HepG2 (cell line): ENCODE measurements around the gene PIK3R1. TPM values are rescaled to one million over a fixed set of nuclear protein-coding genes. Genes with fewer than 3 reads are reported as not detected.

Source experiments
- ATAC-seq: fragments of 200-7000 bp; cut with Tn5 transposase; 3 replicates; pipeline ENCODE4 v1.9.1; 2020; ENCODE audit warnings: mild to moderate bottlenecking, moderate library complexity
- BruUV-seq: library from RNA; stranded (reverse); fragments of 400-500 nt; replicated peaks from 2 replicates; lab custom pipeline; 2021; lab: Mats Ljungman, UMichigan
- CTCF ChIA-PET: fragments of 300-600 bp; formaldehyde crosslinking; extraction: SDS; loops from one replicate; lab custom pipeline; 2021; ENCODE audit warnings: low total read pairs, inconsistent platforms, low intra/inter-chr PET ratio; lab: Yijun Ruan, JAX
- POLR2A ChIA-PET: fragments of 350-600 bp; sonication (Branson Sonifier 250); formaldehyde crosslinking; loops from one replicate; lab custom pipeline; 2020; ENCODE audit warnings: antibody characterized with exemption, inconsistent platforms; lab: Yijun Ruan, JAX
- DNase-seq: peaks from one replicate; pipeline ENCODE4 v3.0.0-alpha.2; 2015; ENCODE audit warnings: low spot score
- FAIRE-seq: peaks from 3 replicates; lab custom pipeline; 2011; peaks lifted over from hg19 to GRCh38; lab: Jason Lieb, UNC
- H2AFZ ChIP-seq: one replicate; pipeline ENCODE4 v1.6.1; 2011; ENCODE audit warnings: low read length, inconsistent platforms
- H3K27ac ChIP-seq: fragments of 300-600 bp; 3 replicates; pipeline ENCODE4 v1.8.0; 2011; ENCODE audit warnings: mixed run types, mild to moderate bottlenecking, mixed read lengths, low read length, inconsistent platforms; ENCODE audit not compliant: insufficient read depth; ENCODE audit errors: extremely low read length
- H3K27me3 ChIP-seq, 2 experiments: fragments of 200-600 bp in 1 of 2; 2 replicates in 1 of 2; 3 replicates in 1 of 2; pipeline versions ENCODE4 v1.6.0 to v1.8.0; 2011; ENCODE audit warnings: low read length in 2 of 2, mild to moderate bottlenecking in 2 of 2, moderate library complexity in 2 of 2, inconsistent platforms in 1 of 2; ENCODE audit not compliant: insufficient read depth in 2 of 2, control insufficient read depth in 1 of 2
- H3K36me3 ChIP-seq, 2 experiments: fragments of 200-600 bp in 1 of 2; replicated peaks in 1 of 2; 2 replicates in 1 of 2; 3 replicates in 1 of 2; pipeline versions ENCODE4 v1.5.1 to v1.8.0; 2011; ENCODE audit warnings: low read length in 2 of 2, inconsistent platforms in 1 of 2; ENCODE audit not compliant: insufficient read depth in 2 of 2, control insufficient read depth in 1 of 2
- H3K4me1 ChIP-seq: 2 replicates; pipeline ENCODE4 v1.5.1; 2012; ENCODE audit warnings: low read length, inconsistent platforms; ENCODE audit not compliant: insufficient read depth
- H3K4me2 ChIP-seq: 2 replicates; pipeline ENCODE4 v1.6.0; 2011; ENCODE audit warnings: low read depth, low read length, inconsistent platforms
- H3K4me3 ChIP-seq, 3 experiments: fragments of 200-600 bp in 1 of 3; sonication (generic), shearing (Covaris generic) in 1 of 3; replicated peaks in 1 of 3; 2 replicates each; pipeline ENCODE4 v1.5.1; 2011 to 2016; ENCODE audit warnings: low read length in 3 of 3, inconsistent platforms in 2 of 3, low read depth in 2 of 3, mild to moderate bottlenecking in 2 of 3, control low read depth in 1 of 3, mixed read lengths in 1 of 3; ENCODE audit not compliant: insufficient read depth in 1 of 3
- H3K79me2 ChIP-seq: one replicate; pipeline ENCODE4 v1.6.1; 2011; ENCODE audit warnings: low read length, inconsistent platforms; ENCODE audit not compliant: insufficient read depth
- H3K9ac ChIP-seq: 2 replicates; pipeline ENCODE4 v1.6.0; 2011; ENCODE audit warnings: mild to moderate bottlenecking, low read depth, low read length, inconsistent platforms; ENCODE audit not compliant: insufficient read depth
- H3K9me3 ChIP-seq: 2 replicates; pipeline ENCODE4 v1.5.1; 2012; ENCODE audit warnings: mild to moderate bottlenecking, low read length
- H4K20me1 ChIP-seq: 2 replicates; pipeline ENCODE4 v1.6.0; 2011; ENCODE audit warnings: inconsistent platforms, mild to moderate bottlenecking, low read length, moderate library complexity; ENCODE audit not compliant: insufficient read depth
- BRCA1 ChIP-seq: sonication (generic); formaldehyde crosslinking; IDR thresholded peaks from 2 replicates; pipeline ENCODE4 v1.4.0; 2020; ENCODE audit warnings: missing genetic modification reagents
- KLF15 ChIP-seq: sonication (generic); formaldehyde crosslinking; IDR thresholded peaks from 2 replicates; pipeline ENCODE4 v1.8.1; 2023; ENCODE audit warnings: borderline replicate concordance, mild to moderate bottlenecking, inconsistent platforms, missing genetic modification reagents, mixed read lengths
- KLF16 ChIP-seq, 2 experiments: sonication (generic) in 1 of 2; formaldehyde crosslinking in 1 of 2; IDR thresholded peaks; 2 replicates each; pipeline versions ENCODE4 v1.6.1 to v1.8.0; 2016 to 2023; ENCODE audit warnings: missing genetic modification reagents in 2 of 2, missing compliant biosample characterization in 1 of 2
- SALL1 ChIP-seq: sonication (generic); formaldehyde crosslinking; IDR thresholded peaks from 2 replicates; pipeline ENCODE4 v1.8.0; 2022; ENCODE audit warnings: mild to moderate bottlenecking, missing genetic modification reagents
- SP1 ChIP-seq, 2 experiments: fragments of 450-650 bp in 1 of 2; sonication (generic) in 1 of 2; formaldehyde crosslinking in 1 of 2; IDR thresholded peaks; 2 replicates each; pipeline versions ENCODE4 v1.4.0 to v1.6.1; 2016 to 2020; ENCODE audit warnings: missing genetic modification reagents in 1 of 2
- TBX2 ChIP-seq: sonication (generic); formaldehyde crosslinking; IDR thresholded peaks from 2 replicates; pipeline ENCODE4 v1.5.0; 2020; ENCODE audit warnings: missing genetic modification reagents, mild to moderate bottlenecking, borderline replicate concordance
- ZNF10 ChIP-seq: sonication (generic); formaldehyde crosslinking; IDR thresholded peaks from 2 replicates; pipeline ENCODE4 v1.4.0; 2020; ENCODE audit warnings: mild to moderate bottlenecking, low read depth, missing genetic modification reagents, borderline replicate concordance
- ZNF232 ChIP-seq: sonication (generic); formaldehyde crosslinking; IDR thresholded peaks from 2 replicates; pipeline ENCODE4 v1.4.0; 2020; ENCODE audit warnings: missing genetic modification reagents, borderline replicate concordance
- ZNF644 ChIP-seq: IDR thresholded peaks from 2 replicates; pipeline ENCODE4 v1.6.1; 2016; ENCODE audit warnings: low read depth
- WGBS: methylation state at CpG from one replicate; pipeline ENCODE4 v1.1.6; 2017; ENCODE audit warnings: low lambda C conversion rate; 5-methylcytosine and 5-hydroxymethylcytosine counted together
- in situ Hi-C: cut with HindIII; loops from 2 replicates; pipeline ENCODE4 v1.10.0; 2017; ENCODE audit warnings: low pct_unique_long_range_greater_than_20kb; ENCODE audit not compliant: extremely low pct_ligation_motif_present
- intact Hi-C: fragments of 100-400 bp; cut with micrococcal nuclease; formaldehyde crosslinking; loops from one replicate; pipeline ENCODE4 v1.10.0; 2022; ENCODE audit not compliant: unreplicated experiment
- polyA plus RNA-seq, 8 experiments: library from polyadenylated mRNA; depleted of rRNA in 3 of 8; stranded (reverse) in 7 of 8; unstranded in 1 of 8; fragments of >200 nt; fragmentation: Illumina TruSeq in 4 of 8; extraction: Trizol in 4 of 8; gene quantifications; 2 replicates each; pipeline versions ENCODE4 v1.2.1 to v1.2.3, GENCODE V29; 2011 to 2016; ENCODE audit warnings: low read depth in 4 of 8, missing spikeins in 1 of 8, mixed read lengths in 1 of 8; ENCODE audit not compliant: insufficient read depth in 1 of 8
- total RNA-seq, 5 experiments: library from RNA; depleted of rRNA; stranded (reverse); fragments of >200 nt; fragmentation: Illumina TruSeq; extraction: Trizol; gene quantifications; 2 replicates each; pipeline ENCODE4 v1.2.3, GENCODE V29; 2016; ENCODE audit warnings: low read depth in 1 of 5
- TF ChIP-seq, protein P1 (sequence below): conservative IDR thresholded peaks from 2 replicates; pipeline ENCODE4 v1.6.1; 2018; ENCODE audit warnings: missing genetic modification reagents

Gene PIK3R1
- total and polyA plus RNA-seq, 2 of the 13 experiments (the other 11 are each of a cell fraction or from before 2014, with no cell fraction given) = 8.4 to 21.3 TPM

DNA sequence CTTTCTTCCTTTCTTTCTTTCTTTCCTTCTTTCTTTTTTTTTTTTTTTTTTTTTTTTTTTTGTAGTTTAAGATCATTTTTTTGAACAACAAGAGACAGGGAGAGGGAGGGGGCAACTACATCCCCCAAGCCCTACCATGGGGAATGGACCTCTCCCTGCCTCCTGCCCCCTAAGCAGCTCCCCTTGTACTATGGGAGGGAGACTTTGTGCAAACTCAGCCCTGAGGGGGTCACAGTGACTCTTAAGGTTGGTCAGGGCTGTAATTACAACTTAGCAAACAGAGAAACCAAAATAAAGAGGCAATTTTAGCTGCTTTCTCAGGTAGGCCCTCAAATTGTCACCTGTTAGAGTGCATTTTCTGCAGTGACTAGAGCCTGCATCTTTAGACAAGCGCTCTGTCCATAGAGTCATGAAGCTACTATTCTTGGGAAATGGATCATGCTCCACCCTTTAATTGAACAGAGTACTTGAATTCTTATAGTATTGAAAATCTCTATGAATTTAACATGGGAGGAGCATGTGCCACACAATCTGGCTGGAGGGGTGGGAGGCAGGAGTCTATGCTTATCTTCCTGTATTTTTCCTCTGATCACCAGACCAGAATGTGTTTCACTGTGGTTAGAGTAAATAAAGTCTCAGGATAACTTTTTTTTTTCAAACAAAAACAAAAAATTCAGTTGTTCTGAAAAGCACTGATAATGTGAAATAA lies 24.3 kb upstream of the PIK3R1 start:
- Histone ChIP-seq H3K27ac (no peak overlapping the region), H3K4me3 (no peak overlapping the region), H4K20me1 (no peaks in the 10 kb centered on the region), H3K4me1 (peaks cover 40% of the 10 kb centered on the region), H2AFZ (no peak overlapping the region), H3K9ac (no peak overlapping the region), H3K79me2 (no peaks in the 10 kb centered on the region), H3K27me3 (no peaks in the 10 kb centered on the region; a peak in 1 of 5 replicates), H3K9me3 (no peaks in the 10 kb centered on the region), H3K4me2 (peak overlapping the region; percentile 45), H3K36me3 (no peaks in the 10 kb centered on the region)
- 86% methylated on average over 1 of the region's 1 CpG for WGBS
- no peak for FAIRE-seq
- TF ChIP-seq ZNF10 = no peak
- no peak for TF ChIP-seq KLF16 (CRISPR knock-in tag; IDR thresholded peaks at IDR 0.05)
- TF ChIP-seq ZNF232 (CRISPR knock-in tag) = no peak
- no peak for TF ChIP-seq KLF15 (CRISPR knock-in tag)
- TF ChIP-seq TBX2 (CRISPR knock-in tag) = no peak
- TF ChIP-seq SALL1 (CRISPR knock-in tag) = no peak
- no peak for TF ChIP-seq ZNF644
- TF ChIP-seq BRCA1 = no peak
- TF ChIP-seq, protein P1, sequence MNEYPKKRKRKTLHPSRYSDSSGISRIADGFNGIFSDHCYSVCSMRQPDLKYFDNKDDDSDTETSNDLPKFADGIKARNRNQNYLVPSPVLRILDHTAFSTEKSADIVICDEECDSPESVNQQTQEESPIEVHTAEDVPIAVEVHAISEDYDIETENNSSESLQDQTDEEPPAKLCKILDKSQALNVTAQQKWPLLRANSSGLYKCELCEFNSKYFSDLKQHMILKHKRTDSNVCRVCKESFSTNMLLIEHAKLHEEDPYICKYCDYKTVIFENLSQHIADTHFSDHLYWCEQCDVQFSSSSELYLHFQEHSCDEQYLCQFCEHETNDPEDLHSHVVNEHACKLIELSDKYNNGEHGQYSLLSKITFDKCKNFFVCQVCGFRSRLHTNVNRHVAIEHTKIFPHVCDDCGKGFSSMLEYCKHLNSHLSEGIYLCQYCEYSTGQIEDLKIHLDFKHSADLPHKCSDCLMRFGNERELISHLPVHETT (CRISPR knock-in tag) = no peak
- TF ChIP-seq SP1 (IDR thresholded peaks at IDR 0.05) = no peak
- no peak for TF ChIP-seq SP1 (CRISPR knock-in tag; IDR thresholded peaks at IDR 0.05)
- in situ Hi-C loops = no loop called here
- POLR2A ChIA-PET = interaction anchor here (1.9 kb wide), 1 partner anchor 25 kb away, joined by 5 read pairs; the partner anchor contains the start of gene PIK3R1
- ATAC-seq = no peak
- no TSS peak for BruUV-seq
- intact Hi-C loops = no loop called here
- CTCF ChIA-PET = no interaction called here
- DNase-seq = no peak
